ENCODE results near the gene UBAC1.

The UBAC1 gene

GRCh38 chr9:135965124-135965756 is 4.1 kb upstream of the UBAC1 start:
- no peak overlapping the region for H3K27ac ChIP-seq (ENCODE audit: low read length, poor library complexity, severe bottlenecking)
- H3K4me3 ChIP-seq (ENCODE audit: insufficient read depth in 1 of 2, low read depth in 1 of 2, low read length in 2 of 2): no peak overlapping the region
- no peak overlapping the region for H3K4me2 ChIP-seq (ENCODE audit: low read length, poor library complexity, severe bottlenecking)
- H2BK15ac ChIP-seq (ENCODE audit: low read depth, poor library complexity, severe bottlenecking): peak overlapping the region; percentile 1
- no peak overlapping the region for H3K14ac ChIP-seq (ENCODE audit: low read length in 2 of 2)
- 62% methylated on average over 11 of the region's 11 CpGs for WGBS
- no peak overlapping the region for H4K8ac ChIP-seq (ENCODE audit: low read length)
- no peaks in the 10 kb centered on the region for H3K9me3 ChIP-seq (ENCODE audit: control insufficient read depth, low read length)
- DNase-seq: no peak
- H3K27me3 ChIP-seq (ENCODE audit: control insufficient read depth in 1 of 2, insufficient read depth in 1 of 2, low read length in 2 of 2): peaks cover 28 to 32% of the 10 kb centered on the region in 2 experiments
- H2AFZ ChIP-seq (ENCODE audit: low read depth, low read length): no peak overlapping the region
- H2AK5ac ChIP-seq (ENCODE audit: low read length, severe bottlenecking): no peak overlapping the region
- H3K79me1 ChIP-seq (replicated peaks; ENCODE audit: low read length, poor library complexity, severe bottlenecking): peaks cover 1% of the 10 kb centered on the region
- H2BK12ac ChIP-seq (ENCODE audit: low read length in 2 of 2): peak overlapping the region in 1 of 2 experiments; percentile 49
- peaks cover 21% of the 10 kb centered on the region for H3K4me1 ChIP-seq (ENCODE audit: control insufficient read depth, insufficient read depth, low read depth, low read length)
- H2BK5ac ChIP-seq (ENCODE audit: low read depth, low read length, poor library complexity, severe bottlenecking): no peak overlapping the region
- no peak overlapping the region for H3K18ac ChIP-seq (ENCODE audit: low read depth in 1 of 2, low read length in 2 of 2)
- no peak overlapping the region for H2BK120ac ChIP-seq (ENCODE audit: low read depth, low read length)
- H3K4ac ChIP-seq (ENCODE audit: low read depth in 1 of 2, low read length in 2 of 2): no peak overlapping the region
- no peaks in the 10 kb centered on the region for H3K36me3 ChIP-seq (ENCODE audit: control insufficient read depth in 1 of 2, insufficient read depth in 2 of 2, low read depth in 1 of 2, low read length in 2 of 2)
- no peak overlapping the region for H3K9ac ChIP-seq (ENCODE audit: low read length)
- H3K23ac ChIP-seq (ENCODE audit: low read length in 2 of 2): no peak overlapping the region
- no peak overlapping the region for H4K91ac ChIP-seq (ENCODE audit: low read length)

- no peak overlapping the region for H3K4me2 ChIP-seq (ENCODE audit: low read length, poor library complexity, severe bottlenecking)
- H3K14ac ChIP-seq (ENCODE audit: low read length in 2 of 2): no peak overlapping the region
- H3K4ac ChIP-seq (ENCODE audit: low read depth in 1 of 2, low read length in 2 of 2): no peak overlapping the region
- H3K4me3 ChIP-seq (ENCODE audit: insufficient read depth in 1 of 2, low read depth in 1 of 2, low read length in 2 of 2): no peak overlapping the region
- H3K23ac ChIP-seq (ENCODE audit: low read length in 2 of 2): no peak overlapping the region
- H3K9me3 ChIP-seq (ENCODE audit: control insufficient read depth, low read length): no peaks in the 10 kb centered on the region
- peaks cover 1% of the 10 kb centered on the region for H3K79me1 ChIP-seq (replicated peaks; ENCODE audit: low read length, poor library complexity, severe bottlenecking)
- no peak overlapping the region for H2BK15ac ChIP-seq (ENCODE audit: low read depth, poor library complexity, severe bottlenecking)
- H2BK120ac ChIP-seq (ENCODE audit: low read depth, low read length): no peak overlapping the region
- no peak overlapping the region for H4K91ac ChIP-seq (ENCODE audit: low read length)
- no peak overlapping the region for H2BK5ac ChIP-seq (ENCODE audit: low read depth, low read length, poor library complexity, severe bottlenecking)
- DNase-seq: no peak
- peaks cover 22 to 26% of the 10 kb centered on the region in 2 experiments for H3K27me3 ChIP-seq (ENCODE audit: control insufficient read depth in 1 of 2, insufficient read depth in 1 of 2, low read length in 2 of 2)
- H3K36me3 ChIP-seq (ENCODE audit: control insufficient read depth in 1 of 2, insufficient read depth in 2 of 2, low read depth in 1 of 2, low read length in 2 of 2): no peaks in the 10 kb centered on the region
- H3K9ac ChIP-seq (ENCODE audit: low read length): no peak overlapping the region
- no peak overlapping the region for H2AFZ ChIP-seq (ENCODE audit: low read depth, low read length)
- H3K18ac ChIP-seq (ENCODE audit: low read depth in 1 of 2, low read length in 2 of 2): no peak overlapping the region
- H2BK12ac ChIP-seq (ENCODE audit: low read length in 2 of 2): no peak overlapping the region
- H3K27ac ChIP-seq (ENCODE audit: low read length, poor library complexity, severe bottlenecking): no peak overlapping the region
- WGBS: 83% methylated on average over 6 of the region's 10 CpGs
- no peak overlapping the region for H4K8ac ChIP-seq (ENCODE audit: low read length)
- H3K4me1 ChIP-seq (ENCODE audit: control insufficient read depth, insufficient read depth, low read depth, low read length): peaks cover 18% of the 10 kb centered on the region
- no peak overlapping the region for H2AK5ac ChIP-seq (ENCODE audit: low read length, severe bottlenecking)
These were observed 2.8 kb upstream of the UBAC1 start for GRCh38 chr9:135963938-135964337.

GRCh38 chr9:135963338-135963737 is 2.2 kb upstream of the UBAC1 start:
- no peak overlapping the region for H2AFZ ChIP-seq (ENCODE audit: low read depth, low read length)
- no peak overlapping the region for H2BK12ac ChIP-seq (ENCODE audit: low read length in 2 of 2)
- no peak overlapping the region for H3K14ac ChIP-seq (ENCODE audit: low read length in 2 of 2)
- H3K27me3 ChIP-seq (ENCODE audit: control insufficient read depth in 1 of 2, insufficient read depth in 1 of 2, low read length in 2 of 2): peaks cover 22 to 26% of the 10 kb centered on the region in 2 experiments
- no peak overlapping the region for H3K4me2 ChIP-seq (ENCODE audit: low read length, poor library complexity, severe bottlenecking)
- no peak overlapping the region for H3K4me3 ChIP-seq (ENCODE audit: insufficient read depth in 1 of 2, low read depth in 1 of 2, low read length in 2 of 2)
- H3K23ac ChIP-seq (ENCODE audit: low read length in 2 of 2): no peak overlapping the region
- no peak overlapping the region for H2AK5ac ChIP-seq (ENCODE audit: low read length, severe bottlenecking)
- no peak overlapping the region for H3K9ac ChIP-seq (ENCODE audit: low read length)
- no peak overlapping the region for H2BK120ac ChIP-seq (ENCODE audit: low read depth, low read length)
- H3K18ac ChIP-seq (ENCODE audit: low read depth in 1 of 2, low read length in 2 of 2): no peak overlapping the region
- H3K4ac ChIP-seq (ENCODE audit: low read depth in 1 of 2, low read length in 2 of 2): no peak overlapping the region
- peaks cover 7% of the 10 kb centered on the region for H3K79me1 ChIP-seq (replicated peaks; ENCODE audit: low read length, poor library complexity, severe bottlenecking)
- WGBS: 82% methylated on average over 7 of the region's 8 CpGs
- DNase-seq: no peak
- no peak overlapping the region for H4K8ac ChIP-seq (ENCODE audit: low read length)
- H3K4me1 ChIP-seq (ENCODE audit: control insufficient read depth, insufficient read depth, low read depth, low read length): peaks cover 15% of the 10 kb centered on the region
- peaks cover 0 to 3% of the 10 kb centered on the region in 2 experiments for H3K36me3 ChIP-seq (ENCODE audit: control insufficient read depth in 1 of 2, insufficient read depth in 2 of 2, low read depth in 1 of 2, low read length in 2 of 2)
- no peak overlapping the region for H2BK5ac ChIP-seq (ENCODE audit: low read depth, low read length, poor library complexity, severe bottlenecking)
- no peak overlapping the region for H4K91ac ChIP-seq (ENCODE audit: low read length)
- H2BK15ac ChIP-seq (ENCODE audit: low read depth, poor library complexity, severe bottlenecking): no peak overlapping the region
- H3K27ac ChIP-seq (ENCODE audit: low read length, poor library complexity, severe bottlenecking): no peak overlapping the region
- no peaks in the 10 kb centered on the region for H3K9me3 ChIP-seq (ENCODE audit: control insufficient read depth, low read length)

- H3K4me2 ChIP-seq (ENCODE audit: low read length, poor library complexity, severe bottlenecking): no peak overlapping the region
- peak overlapping the region; percentile 62 for H4K91ac ChIP-seq (ENCODE audit: low read length)
- no peak overlapping the region for H2AFZ ChIP-seq (ENCODE audit: low read depth, low read length)
- no peak overlapping the region for H3K23ac ChIP-seq (ENCODE audit: low read length in 2 of 2)
- H2BK12ac ChIP-seq (ENCODE audit: low read length in 2 of 2): no peak overlapping the region
- H3K4ac ChIP-seq (ENCODE audit: low read depth in 1 of 2, low read length in 2 of 2): no peak overlapping the region
- peaks cover 9% of the 10 kb centered on the region for H3K79me1 ChIP-seq (replicated peaks; ENCODE audit: low read length, poor library complexity, severe bottlenecking)
- no peak for DNase-seq
- WGBS: 82% methylated on average over 11 of the region's 11 CpGs
- H2AK5ac ChIP-seq (ENCODE audit: low read length, severe bottlenecking): no peak overlapping the region
- no peak overlapping the region for H3K4me3 ChIP-seq (ENCODE audit: insufficient read depth in 1 of 2, low read depth in 1 of 2, low read length in 2 of 2)
- no peaks in the 10 kb centered on the region for H3K9me3 ChIP-seq (ENCODE audit: control insufficient read depth, low read length)
- no peak overlapping the region for H3K9ac ChIP-seq (ENCODE audit: low read length)
- no peak overlapping the region for H3K18ac ChIP-seq (ENCODE audit: low read depth in 1 of 2, low read length in 2 of 2)
- H3K14ac ChIP-seq (ENCODE audit: low read length in 2 of 2): no peak overlapping the region
- peaks cover 22 to 26% of the 10 kb centered on the region in 2 experiments for H3K27me3 ChIP-seq (ENCODE audit: control insufficient read depth in 1 of 2, insufficient read depth in 1 of 2, low read length in 2 of 2)
- no peak overlapping the region for H2BK15ac ChIP-seq (ENCODE audit: low read depth, poor library complexity, severe bottlenecking)
- H3K36me3 ChIP-seq (ENCODE audit: control insufficient read depth in 1 of 2, insufficient read depth in 2 of 2, low read depth in 1 of 2, low read length in 2 of 2): peaks cover 0 to 4% of the 10 kb centered on the region in 2 experiments
- no peak overlapping the region for H2BK5ac ChIP-seq (ENCODE audit: low read depth, low read length, poor library complexity, severe bottlenecking)
- peaks cover 10% of the 10 kb centered on the region for H3K4me1 ChIP-seq (ENCODE audit: control insufficient read depth, insufficient read depth, low read depth, low read length)
- H2BK120ac ChIP-seq (ENCODE audit: low read depth, low read length): no peak overlapping the region
- no peak overlapping the region for H3K27ac ChIP-seq (ENCODE audit: low read length, poor library complexity, severe bottlenecking)
- H4K8ac ChIP-seq (ENCODE audit: low read length): no peak overlapping the region
These were observed 1.6 kb upstream of the UBAC1 start for GRCh38 chr9:135962696-135963307.
